Subcutaneous adipose tissue (tissue), 4 donors: ENCODE results near the gene KCNB1. TPM values are rescaled to one million over a fixed set of nuclear protein-coding genes. Genes with fewer than 3 reads are reported as not detected.

Source experiments
- CTCF ChIP-seq: fragments of 450-650 bp; IDR thresholded peaks from one replicate; pipeline ENCODE4 v1.5.1; 2016; ENCODE audit warnings: low read depth, mild to moderate bottlenecking, control low read depth, antibody characterized with exemption, moderate library complexity
- total RNA-seq, 4 donors: library from RNA; depleted of rRNA; stranded (reverse); fragments of >200 nt; gene quantifications; one replicate each; pipeline ENCODE4 v1.1.0, GENCODE V29; 2016

KCNB1 gene
- total RNA-seq, 4 donors from 2014 or later, result 8.7 to 24.5 (median 17.7) TPM

GRCh38 chr20:49403911-49404310 is 78.6 kb downstream of the KCNB1 start:
- TF ChIP-seq CTCF, result no peak

GRCh38 chr20:49403012-49403411 is 79.5 kb downstream of the KCNB1 start:
- TF ChIP-seq CTCF, result no peak

GRCh38 chr20:49400904-49401303 is 81.6 kb downstream of the KCNB1 start:
- no peak for TF ChIP-seq CTCF

- TF ChIP-seq CTCF, result no peak
These were observed 82.1 kb downstream of the KCNB1 start for GRCh38 chr20:49400410-49400809.

- TF ChIP-seq CTCF, result no peak
These were observed 83.1 kb downstream of the KCNB1 start for GRCh38 chr20:49399329-49399728.

GRCh38 chr20:49398401-49399144 is 83.9 kb downstream of the KCNB1 start:
- TF ChIP-seq CTCF, result no peak

- no peak for TF ChIP-seq CTCF
These were observed 84.9 kb downstream of the KCNB1 start for GRCh38 chr20:49397525-49397924.
